HT-29 (cell line): ENCODE data around the gene GATA1. TPM values are rescaled to one million over a fixed set of nuclear protein-coding genes. Genes with fewer than 3 reads are reported as not detected.
"Not testable (repeated sequence)": the region's sequence is repeated elsewhere in the genome, so short reads cannot be mapped to it uniquely, and the experiment has no call there.

ENCODE experiments used
- DNase-seq: peaks from one replicate; pipeline ENCODE4 v3.0.0-alpha.2; 2015; ENCODE audit warnings: low spot score
- total RNA-seq: library from RNA; depleted of rRNA; stranded (reverse); fragments of >200 nt; shearing (Covaris generic); gene quantifications from 2 replicates; pipeline ENCODE4 v1.2.3, GENCODE V29; 2014

GATA1 gene
- total RNA-seq, 1 experiment from 2014 or later: not detected

DNA sequence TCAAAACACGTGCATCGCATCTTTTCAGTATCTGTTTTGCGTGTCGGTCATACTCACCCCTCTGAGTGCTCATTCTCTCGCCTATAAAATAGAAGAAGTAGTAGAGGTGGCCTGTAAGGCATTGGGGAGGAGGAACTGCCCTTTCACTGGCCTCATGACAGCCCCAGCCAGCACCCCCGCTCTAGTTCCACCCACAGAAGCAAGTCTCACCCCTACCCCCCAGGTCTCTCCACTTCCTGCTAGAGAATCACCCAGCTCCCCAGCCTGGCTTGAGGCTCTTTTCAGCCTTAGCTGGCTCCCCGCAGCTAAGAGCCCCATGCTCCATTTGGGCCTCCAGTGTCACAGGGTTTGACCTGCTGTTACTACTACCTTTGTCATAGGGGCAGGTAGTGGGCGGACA lies 27.3 kb downstream of the GATA1 start:
- DNase-seq: no peak

DNA sequence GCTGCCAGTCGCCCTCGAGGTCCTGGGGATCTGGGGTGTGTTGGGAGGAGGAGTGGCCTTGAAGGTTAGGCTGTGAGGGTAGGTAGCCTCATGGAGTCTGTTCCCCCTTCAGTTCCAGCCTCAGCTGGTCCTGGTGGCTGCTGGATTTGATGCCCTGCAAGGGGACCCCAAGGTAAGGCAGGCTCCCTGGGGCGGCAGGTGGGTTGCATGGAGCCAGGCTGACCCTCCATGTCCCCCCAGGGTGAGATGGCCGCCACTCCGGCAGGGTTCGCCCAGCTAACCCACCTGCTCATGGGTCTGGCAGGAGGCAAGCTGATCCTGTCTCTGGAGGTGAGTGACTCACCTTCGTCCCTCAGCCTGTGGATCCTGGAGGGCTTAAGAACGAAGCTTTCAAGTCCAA lies 28.3 kb downstream of the GATA1 start:
- DNase-seq: no peak

DNA sequence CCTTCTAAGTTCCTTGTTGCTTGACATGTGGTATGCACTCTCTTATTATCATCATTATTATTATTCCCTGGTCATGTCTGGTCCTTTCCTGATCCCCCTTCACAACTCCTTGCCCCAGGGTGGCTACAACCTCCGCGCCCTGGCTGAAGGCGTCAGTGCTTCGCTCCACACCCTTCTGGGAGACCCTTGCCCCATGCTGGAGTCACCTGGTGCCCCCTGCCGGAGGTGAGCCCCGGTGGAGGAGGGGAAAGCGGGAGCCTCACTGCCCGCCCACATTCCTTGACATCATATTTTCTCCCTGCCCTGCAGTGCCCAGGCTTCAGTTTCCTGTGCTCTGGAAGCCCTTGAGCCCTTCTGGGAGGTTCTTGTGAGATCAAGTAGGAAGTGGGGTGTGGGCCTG lies 28.9 kb downstream of the GATA1 start:
- no peak for DNase-seq

DNA sequence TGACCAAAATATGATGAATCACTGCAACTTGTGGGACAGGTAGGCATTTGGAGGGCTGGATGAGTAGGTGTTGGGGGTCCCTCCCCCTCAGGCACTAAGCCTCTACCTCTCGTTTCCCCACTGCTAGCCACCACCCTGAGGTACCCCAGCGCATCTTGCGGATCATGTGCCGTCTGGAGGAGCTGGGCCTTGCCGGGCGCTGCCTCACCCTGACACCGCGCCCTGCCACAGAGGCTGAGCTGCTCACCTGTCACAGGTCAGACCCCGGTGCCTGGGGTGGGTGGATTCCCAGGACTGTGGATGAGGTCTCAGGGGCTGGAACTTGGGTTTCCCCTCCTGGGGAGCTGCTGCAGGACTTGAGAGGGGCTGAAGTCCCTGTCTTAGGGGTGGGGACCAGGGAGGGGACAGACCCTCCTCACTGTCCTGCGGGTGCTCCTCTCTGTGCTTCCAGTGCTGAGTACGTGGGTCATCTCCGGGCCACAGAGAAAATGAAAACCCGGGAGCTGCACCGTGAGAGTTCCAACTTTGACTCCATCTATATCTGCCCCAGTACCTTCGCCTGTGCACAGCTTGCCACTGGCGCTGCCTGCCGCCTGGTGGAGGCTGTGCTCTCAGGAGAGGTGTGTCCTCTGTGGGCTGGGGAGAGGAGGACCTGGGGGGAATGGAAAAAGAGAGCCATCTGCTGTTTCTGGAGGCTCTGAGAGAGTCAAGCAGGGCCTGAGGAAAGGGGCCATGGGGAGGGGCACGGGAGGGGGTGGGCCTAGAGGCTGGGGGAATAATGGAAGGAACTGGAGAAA lies 29.8 kb downstream of the GATA1 start:
- DNase-seq: no peak

DNA sequence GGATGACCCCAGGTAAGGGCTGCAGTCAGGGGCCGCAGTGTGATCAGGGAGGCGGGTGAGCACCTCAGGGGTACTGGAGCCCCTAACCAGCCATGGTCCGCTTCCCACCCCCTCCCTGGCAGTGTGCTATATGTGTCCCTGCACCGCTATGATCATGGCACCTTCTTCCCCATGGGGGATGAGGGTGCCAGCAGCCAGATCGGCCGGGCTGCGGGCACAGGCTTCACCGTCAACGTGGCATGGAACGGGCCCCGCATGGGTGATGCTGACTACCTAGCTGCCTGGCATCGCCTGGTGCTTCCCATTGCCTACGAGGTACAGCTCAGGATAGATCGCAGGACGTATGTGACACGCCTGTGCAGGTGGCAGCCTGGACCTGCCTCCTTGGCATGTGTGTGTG lies 31.7 kb downstream of the GATA1 start:
- DNase-seq: no peak

DNA sequence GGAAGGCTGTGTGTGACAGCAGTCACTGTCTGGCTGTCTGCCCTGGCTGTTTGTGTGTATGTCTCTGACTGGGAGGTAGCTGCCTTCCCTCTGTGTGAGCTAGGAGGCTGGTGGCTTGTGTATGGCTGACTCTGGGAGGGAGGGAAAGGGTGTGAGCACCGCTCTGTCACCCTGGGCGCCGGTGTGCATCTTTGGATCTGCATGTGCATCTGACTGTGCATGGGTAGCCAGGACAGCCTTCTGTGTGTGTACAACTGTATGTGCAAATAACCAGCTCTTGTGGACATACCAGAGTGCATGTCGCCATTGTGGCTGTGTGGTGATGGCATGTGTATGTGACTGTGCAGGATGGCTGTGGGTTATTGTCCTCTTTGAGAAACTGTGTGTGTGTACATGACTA lies 32.5 kb downstream of the GATA1 start:
- DNase-seq: no peak

DNA sequence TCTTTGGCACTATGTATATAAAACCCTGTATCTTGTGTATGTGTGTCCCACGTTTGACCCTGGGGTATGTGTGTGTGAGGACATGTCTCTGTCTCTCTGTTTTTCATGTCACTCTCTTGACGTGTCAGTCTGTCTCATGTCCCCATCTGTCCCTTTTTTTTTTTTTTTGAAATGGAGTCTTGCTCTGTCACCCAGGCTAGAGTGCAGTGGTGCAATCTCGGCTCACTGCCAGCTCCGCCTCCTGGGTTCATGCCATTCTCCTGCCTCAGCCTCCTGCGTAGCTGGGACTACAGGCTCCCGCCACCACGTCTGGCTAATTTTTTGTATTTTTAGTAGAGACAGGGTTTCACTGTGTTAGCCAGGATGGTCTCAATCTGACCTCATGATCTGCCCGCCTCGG lies 33.0 kb downstream of the GATA1 start:
- DNase-seq: not testable (repeated sequence)

DNA sequence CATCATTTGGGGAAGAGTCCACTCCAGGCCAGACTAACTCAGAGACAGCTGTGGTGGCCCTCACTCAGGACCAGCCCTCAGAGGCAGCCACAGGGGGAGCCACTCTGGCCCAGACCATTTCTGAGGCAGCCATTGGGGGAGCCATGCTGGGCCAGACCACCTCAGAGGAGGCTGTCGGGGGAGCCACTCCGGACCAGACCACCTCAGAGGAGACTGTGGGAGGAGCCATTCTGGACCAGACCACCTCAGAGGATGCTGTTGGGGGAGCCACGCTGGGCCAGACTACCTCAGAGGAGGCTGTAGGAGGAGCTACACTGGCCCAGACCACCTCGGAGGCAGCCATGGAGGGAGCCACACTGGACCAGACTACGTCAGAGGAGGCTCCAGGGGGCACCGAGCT lies 36.7 kb downstream of the GATA1 start:
- DNase-seq: no peak

DNA sequence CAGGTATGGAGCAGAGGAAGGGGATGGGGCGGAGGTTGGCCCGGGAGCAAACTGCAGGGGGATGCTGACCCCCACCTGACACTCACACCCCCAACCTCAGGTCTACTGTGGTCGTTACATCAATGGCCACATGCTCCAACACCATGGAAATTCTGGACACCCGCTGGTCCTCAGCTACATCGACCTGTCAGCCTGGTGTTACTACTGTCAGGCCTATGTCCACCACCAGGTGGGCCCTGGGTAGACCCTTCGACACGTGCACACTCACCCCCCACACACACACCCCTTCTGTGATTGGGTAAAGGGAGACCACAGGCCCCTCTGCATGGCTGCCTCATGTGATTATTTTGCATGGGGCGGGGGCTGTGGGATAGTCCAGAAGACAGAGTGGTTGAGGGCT lies 37.7 kb downstream of the GATA1 start:
- DNase-seq: no peak

DNA sequence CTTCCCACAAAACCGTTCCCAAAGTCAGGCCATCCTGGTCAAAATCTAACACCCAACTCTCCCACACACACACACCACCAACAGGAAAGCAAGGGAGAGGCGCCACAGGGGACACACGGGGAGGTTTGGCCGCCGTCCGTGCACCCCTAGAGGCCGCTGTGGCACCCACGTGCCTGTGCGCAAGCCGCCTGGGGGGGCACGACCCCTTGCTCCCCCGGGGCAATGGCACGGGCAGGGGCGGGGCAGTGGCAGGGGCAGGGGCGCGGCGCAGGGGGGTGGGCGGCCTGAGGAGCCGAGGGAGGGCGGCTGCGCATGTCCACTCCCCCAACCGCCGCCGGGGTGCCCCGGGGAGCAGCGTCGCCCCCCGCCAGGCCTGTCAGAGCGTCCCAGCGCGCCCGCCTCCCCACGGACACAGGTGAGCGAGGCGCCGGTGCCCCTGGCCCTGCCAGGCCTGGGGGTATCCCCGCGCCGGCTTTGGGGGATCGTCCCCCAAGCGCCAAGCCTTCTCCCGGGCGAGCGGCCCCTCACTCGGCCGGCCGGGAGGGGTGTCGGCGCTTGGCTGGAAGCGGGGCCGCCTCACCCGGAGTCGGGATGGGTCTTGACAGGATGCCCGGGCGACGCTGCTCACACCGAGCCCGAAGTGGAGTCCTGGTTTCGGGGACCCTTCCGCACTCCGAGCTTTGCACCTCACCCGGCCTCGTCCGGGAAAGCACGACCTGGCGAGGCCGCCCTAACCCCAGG lies 39.9 kb downstream of the GATA1 start, which contains the start of gene ERAS:
ERAS (plus strand) TSS at position 379 of the 741 bp plus-strand sequence. CDS start 2,611 bp downstream, outside the sequence.
- no peak for DNase-seq

DNA sequence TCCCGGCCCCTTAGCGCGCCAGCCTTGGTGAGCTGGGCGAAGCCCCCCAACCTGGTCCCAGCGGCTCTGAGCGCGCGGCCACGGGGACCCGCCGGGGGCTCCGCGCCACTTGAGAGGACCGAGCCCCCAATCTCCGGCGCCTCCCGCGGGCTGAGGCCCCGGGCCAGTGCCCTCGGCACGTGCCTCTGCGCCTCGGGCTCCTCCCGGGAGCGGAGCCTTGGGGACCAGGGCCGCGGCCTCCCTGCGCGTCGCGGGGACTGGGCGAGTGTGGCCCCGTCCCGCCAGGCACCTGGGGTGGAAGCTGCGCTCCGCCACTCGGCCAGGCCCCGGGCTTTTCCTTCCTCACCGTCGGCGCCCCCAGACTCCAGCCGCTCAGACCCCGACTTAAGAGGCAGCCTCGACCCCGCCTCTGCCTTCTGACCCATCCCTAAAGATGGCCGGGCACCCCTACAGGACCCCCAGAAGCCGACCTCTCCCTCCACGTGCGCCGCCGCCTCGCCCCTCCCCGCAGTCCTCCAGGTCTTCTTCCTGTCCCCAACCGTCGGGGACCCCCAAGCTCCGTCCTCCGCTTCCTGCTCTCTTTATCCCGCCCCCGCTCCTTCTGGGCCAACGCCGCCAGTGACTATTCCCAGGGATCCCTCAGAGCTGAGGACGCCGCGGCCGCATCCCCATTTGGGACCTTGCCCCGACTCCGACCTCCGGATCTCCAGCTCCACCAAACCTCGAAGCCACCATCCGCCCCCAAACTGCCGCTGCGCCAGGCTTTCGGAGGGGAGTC lies 40.7 kb downstream of the GATA1 start:
- no peak for DNase-seq

DNA sequence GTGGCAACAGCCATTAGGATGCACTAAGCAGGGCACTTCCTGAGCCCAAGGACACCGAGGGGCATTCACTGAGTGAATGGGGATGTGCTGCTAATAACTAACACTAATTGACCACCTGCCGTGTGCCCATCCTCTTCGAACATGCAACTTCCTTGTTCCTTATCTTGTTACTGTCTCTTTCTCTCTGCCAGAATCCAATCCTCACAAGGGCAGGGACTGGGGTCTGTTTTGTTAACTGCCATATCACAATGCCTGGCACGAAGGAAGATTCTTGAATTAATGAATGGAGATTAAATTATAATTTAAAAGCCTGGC lies 41.2 kb downstream of the GATA1 start:
- no peak for DNase-seq

DNA sequence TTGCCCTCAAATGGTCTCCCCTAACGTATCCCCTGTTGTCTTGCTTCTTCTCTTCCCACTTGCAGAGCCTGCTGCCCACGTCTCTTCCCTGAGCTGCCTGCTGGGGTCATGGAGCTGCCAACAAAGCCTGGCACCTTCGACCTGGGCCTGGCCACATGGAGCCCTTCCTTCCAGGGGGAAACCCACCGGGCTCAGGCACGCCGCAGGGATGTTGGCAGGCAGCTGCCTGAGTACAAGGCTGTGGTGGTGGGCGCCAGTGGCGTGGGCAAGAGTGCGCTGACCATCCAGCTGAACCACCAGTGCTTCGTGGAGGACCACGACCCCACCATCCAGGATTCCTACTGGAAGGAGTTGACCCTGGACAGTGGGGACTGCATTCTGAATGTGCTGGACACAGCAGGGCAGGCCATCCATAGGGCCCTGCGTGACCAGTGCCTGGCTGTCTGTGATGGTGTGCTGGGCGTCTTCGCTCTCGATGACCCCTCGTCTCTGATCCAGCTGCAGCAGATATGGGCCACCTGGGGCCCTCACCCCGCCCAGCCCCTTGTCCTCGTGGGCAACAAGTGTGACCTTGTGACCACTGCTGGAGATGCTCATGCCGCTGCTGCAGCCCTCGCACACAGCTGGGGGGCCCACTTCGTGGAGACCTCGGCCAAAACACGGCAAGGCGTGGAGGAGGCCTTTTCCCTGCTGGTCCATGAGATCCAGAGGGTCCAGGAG lies 42.8 kb downstream of the GATA1 start:
- no peak for DNase-seq

DNA sequence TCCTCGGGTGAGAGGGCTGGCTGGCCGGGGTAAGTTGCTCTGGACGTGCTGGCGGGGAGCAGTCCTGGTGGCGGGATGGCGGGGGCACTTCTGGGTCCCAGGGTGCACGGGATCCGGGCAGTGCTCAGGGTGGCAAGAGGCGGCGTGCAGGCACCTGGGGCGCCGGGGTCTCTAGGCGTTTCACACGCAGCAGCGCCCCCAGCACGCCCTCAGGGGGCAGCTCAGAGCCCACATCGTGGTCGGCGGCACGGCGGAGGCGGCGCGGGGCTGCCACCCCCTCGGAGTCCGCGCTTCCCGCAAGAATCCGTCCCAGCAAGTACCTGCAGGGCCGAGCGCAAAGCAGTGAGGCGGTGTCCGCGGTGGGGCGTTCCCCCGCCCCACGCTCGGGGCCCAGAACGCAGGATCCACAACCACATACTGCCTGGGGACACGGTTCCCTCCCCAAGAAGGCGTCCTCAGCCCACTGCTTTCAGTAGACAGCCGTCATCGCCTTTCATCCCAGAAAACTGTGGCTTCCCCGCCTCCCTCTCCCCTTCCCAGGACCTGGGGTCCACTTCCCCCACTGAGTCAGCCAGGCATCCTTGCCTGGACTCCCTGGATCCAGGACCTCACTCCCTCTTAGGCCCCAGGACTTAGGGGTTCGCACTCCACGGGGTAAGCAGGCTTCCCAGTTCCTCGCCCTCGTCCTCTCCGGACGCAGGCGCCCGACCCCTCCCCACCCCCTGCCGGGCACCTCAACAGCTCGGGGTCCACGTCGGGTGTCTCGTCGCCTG lies 44.9 kb downstream of the GATA1 start:
- no peak for DNase-seq

DNA sequence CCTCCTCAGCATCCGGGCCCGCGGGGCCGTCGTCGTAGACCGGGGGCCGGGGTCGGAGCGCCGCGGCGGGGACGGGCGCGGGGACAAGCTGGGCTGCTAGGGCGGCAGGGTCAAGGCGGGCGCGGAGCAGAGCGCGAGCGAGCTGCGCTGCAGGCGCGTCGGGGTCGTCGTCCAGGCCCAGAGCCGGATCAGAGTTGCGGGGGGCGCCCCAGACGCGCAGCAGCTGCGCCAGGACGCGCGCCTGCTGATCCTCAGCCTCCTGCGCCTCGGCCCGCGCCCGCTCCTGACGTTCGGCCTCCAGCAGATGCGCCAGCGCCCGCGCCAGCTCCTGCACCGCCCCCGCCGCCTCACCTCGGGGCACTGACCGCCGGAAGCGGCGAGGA lies 45.5 kb downstream of the GATA1 start:
- DNase-seq: no peak

DNA sequence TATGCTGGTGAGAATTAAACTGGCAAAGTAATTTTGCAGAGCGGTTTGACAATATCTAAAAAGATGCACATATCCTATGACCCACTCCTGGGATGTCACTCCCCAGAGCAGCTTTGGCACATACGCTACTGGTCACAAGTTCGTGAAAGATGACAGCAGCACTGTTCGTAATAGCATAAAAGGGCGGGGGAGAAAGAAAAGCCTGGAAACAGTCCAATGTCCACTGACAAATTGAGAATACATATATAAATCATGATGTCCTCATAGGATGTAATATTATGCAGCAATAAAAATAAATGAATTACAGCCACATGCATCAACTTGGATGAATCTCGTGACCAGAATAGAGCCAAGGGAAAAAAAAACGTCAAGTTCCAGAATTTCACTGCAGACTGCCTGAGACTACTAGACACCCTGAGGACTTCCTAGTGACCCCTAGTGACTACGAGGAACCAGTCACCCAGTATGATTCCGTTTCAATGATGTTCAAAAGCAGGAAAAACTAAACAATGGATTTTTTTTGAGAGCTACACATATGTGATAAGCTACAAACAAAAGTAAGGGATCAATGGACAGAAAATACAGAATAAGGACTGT lies 47.2 kb downstream of the GATA1 start:
- DNase-seq: peak; percentile 17

DNA sequence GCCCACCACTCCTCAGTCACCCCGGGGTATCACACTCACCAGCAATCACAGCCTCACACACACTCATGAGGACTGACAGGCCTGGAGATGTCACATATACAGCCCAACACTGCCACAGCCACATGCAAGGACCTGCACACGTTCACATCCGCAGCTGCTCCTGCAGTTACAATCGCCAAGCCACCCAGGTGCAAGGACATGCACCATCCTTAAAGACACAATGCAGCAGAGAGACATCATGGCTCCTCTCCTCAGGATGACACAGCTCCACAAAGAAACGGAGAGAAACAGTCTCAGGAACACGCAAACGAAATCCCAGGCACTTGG lies 48.0 kb downstream of the GATA1 start:
- no peak for DNase-seq

DNA sequence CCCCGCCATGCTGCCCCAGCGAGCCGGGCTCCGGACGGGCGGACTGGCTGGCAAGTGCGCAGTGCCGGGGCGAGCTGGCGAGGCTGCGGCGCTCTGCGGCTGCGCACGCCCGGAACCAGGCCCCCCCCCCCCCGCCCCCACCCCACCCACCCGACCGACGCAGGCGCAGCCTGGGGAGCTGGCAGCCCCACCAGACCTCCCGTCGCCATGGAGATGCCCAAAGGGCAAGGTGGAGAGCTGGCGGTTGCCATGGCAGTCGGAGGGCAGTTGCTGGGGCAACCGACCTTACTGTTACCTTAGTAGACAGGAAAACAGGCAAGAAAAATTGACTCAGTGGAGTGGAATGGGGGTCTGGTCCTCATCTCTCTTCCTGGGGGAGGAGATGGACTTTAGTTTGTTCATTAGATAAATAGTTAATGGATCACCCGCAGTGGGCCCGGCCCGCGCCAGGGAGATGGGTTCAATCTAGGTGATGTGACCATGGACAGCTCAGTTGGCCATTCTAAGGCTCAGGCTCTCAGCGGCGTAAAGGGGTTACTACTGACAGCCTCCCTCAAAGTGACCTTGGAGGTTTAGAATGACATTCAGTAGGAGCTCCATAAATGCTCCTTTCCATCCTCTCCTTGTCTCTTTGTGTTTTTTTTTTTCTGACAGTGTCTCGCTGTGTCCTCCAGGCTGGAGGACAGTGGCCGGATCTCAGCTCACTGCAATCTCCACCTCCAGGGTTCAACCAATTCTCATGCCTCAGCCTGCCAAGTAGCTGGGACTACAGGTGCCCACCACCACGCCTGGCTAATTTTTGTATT lies 49.3 kb downstream of the GATA1 start, which contains the start of gene PCSK1N:
PCSK1N (minus strand) TSS at position 87 of the 806 bp plus-strand sequence; CDS start at position 9, 78 bp downstream.
- DNase-seq: no peak

DNA sequence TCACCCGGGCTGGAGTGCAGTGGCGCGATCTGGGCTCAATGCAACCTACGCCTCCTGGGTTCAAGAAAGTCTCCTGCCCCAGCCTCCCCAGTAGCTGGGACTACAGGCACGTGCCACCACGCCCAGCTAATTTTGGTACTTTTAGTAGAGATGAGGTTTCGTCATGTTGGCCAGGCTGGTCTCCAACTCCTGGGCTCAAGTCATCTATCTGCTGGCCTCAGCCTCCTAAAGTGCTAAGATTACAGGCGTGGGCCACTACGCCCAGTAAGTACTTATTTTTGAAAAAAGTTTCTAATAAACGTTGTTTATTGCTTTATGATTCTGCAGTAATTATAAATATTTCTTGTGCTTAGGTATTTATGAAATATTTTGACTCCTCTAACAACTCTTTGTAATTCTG lies 53.3 kb downstream of the GATA1 start:
- DNase-seq: no peak
